SJCRH30 (cell line): Measurements from ENCODE around the gene RABAC1. TPM values are rescaled to one million over a fixed set of nuclear protein-coding genes. Genes with fewer than 3 reads are reported as not detected.

Source experiments
- DNase-seq, 2 experiments: peaks; one replicate each; pipeline ENCODE4 v3.0.0-alpha.2; 2015 to 2020
- H3K27ac ChIP-seq: fragments of 250-450 bp; sonication (Bioruptor Pico); 2 replicates; pipeline ENCODE4 v1.5.1; 2020; ENCODE audit warnings: mild to moderate bottlenecking, moderate library complexity
- H3K27me3 ChIP-seq: fragments of 250-450 bp; sonication (Bioruptor Pico); 2 replicates; pipeline ENCODE4 v1.5.1; 2020; ENCODE audit warnings: mild to moderate bottlenecking, moderate library complexity
- H3K36me3 ChIP-seq: fragments of 250-450 bp; sonication (Bioruptor Pico); 2 replicates; pipeline ENCODE4 v1.5.1; 2020; ENCODE audit warnings: mild to moderate bottlenecking, moderate library complexity
- H3K4me1 ChIP-seq: fragments of 250-450 bp; sonication (Bioruptor Pico); 2 replicates; pipeline ENCODE4 v1.5.1; 2020; ENCODE audit warnings: mild to moderate bottlenecking, moderate library complexity
- H3K4me3 ChIP-seq: fragments of 250-450 bp; sonication (Bioruptor Pico); 2 replicates; pipeline ENCODE4 v1.5.1; 2020; ENCODE audit warnings: mild to moderate bottlenecking, moderate library complexity
- H3K9me3 ChIP-seq: fragments of 250-450 bp; sonication (Bioruptor Pico); replicated peaks from 2 replicates; pipeline ENCODE4 v1.5.1; 2020; ENCODE audit warnings: mild to moderate bottlenecking, moderate library complexity
- total RNA-seq: library from RNA; depleted of rRNA; stranded (reverse); fragments of >200 nt; shearing (Covaris generic); gene quantifications from 2 replicates; pipeline ENCODE4 v1.2.3, GENCODE V29; 2014; rRNA removed

Gene RABAC1
- total RNA-seq, 1 experiment from 2014 or later, result 106 TPM

DNA sequence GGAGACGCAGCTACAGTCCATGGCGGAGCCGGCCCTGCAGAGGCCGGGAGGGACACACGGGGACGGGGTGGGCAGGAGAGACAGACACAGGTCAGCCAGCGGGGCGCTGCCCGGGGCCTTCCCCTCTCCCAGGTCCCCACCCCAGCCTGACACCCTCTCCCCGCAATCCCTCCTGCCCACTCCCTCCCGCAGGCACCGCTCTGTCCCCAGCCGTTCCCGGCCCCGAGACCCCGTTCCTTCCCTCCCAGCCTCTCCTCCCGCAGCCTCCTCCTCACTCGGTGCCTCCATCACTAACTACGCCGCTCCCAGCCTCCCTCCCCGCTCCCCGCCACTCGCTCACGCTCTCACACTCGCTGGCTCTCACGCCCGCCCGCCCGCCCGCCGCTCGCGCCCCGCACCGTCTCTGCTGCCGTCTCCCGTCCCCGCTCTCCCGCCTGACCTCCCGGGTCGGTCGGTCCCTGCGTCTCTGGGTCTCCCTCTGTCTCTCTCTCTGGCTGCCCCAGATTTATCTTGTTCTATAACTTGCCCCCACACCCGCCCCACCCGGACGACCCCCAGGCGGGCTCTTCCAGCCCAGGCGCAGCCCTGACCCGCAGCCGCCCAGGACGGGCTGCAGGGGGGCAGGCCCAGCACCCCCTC, 46.1 kb downstream of the RABAC1 start:
- H3K36me3 ChIP-seq, result no peaks in the 10 kb centered on the region
- no peaks in the 10 kb centered on the region for H3K4me1 ChIP-seq
- H3K27ac ChIP-seq, result no peak overlapping the region
- peaks cover 44% of the 10 kb centered on the region for H3K27me3 ChIP-seq
- H3K9me3 ChIP-seq, result no peaks in the 10 kb centered on the region
- no peak overlapping the region for H3K4me3 ChIP-seq
- DNase-seq, result no peak

DNA sequence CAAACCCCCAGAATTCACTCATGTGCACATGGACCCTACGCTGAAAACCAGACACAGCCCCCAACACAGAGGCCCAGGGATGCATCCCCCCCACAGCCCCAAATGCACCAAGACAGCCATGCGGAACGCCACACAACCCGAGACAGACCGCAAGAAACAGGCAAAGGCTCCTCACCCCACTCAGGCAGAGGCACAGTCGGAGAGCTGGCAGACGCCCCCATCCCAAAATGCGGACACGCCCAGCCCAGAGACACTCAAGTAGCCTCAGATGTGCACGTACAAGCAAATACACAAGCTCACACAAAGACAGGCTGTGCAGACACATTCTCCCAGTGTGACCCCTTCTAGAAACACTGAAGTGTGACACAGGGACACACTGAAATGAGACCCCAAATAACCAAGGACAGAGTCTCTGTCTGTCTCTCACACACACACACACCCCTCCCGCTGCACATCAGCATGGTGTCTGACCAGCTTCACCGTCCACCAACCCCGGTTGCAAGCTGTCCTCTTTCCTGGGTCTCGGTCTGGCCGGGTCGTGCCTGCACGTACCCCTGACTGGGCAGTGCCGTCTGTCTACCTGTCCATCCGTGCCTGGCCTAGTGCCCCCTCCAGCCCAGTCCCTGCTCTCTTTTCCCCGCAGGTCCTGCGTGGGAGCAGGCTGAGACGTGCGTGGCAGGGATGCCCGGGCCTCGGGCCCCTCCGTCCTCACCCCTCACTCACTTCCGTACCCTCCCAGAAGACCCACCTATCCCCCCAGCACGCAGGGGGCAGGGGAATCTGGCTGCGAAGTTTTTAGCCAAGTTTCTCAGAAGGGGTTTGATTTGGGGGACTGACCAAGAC, 47.0 kb downstream of the RABAC1 start:
- no peak overlapping the region for H3K4me3 ChIP-seq
- H3K36me3 ChIP-seq, result peaks cover 4% of the 10 kb centered on the region
- H3K4me1 ChIP-seq, result no peaks in the 10 kb centered on the region
- no peaks in the 10 kb centered on the region for H3K9me3 ChIP-seq
- H3K27me3 ChIP-seq, result peaks cover 39% of the 10 kb centered on the region
- no peak for DNase-seq
- H3K27ac ChIP-seq, result no peak overlapping the region

DNA sequence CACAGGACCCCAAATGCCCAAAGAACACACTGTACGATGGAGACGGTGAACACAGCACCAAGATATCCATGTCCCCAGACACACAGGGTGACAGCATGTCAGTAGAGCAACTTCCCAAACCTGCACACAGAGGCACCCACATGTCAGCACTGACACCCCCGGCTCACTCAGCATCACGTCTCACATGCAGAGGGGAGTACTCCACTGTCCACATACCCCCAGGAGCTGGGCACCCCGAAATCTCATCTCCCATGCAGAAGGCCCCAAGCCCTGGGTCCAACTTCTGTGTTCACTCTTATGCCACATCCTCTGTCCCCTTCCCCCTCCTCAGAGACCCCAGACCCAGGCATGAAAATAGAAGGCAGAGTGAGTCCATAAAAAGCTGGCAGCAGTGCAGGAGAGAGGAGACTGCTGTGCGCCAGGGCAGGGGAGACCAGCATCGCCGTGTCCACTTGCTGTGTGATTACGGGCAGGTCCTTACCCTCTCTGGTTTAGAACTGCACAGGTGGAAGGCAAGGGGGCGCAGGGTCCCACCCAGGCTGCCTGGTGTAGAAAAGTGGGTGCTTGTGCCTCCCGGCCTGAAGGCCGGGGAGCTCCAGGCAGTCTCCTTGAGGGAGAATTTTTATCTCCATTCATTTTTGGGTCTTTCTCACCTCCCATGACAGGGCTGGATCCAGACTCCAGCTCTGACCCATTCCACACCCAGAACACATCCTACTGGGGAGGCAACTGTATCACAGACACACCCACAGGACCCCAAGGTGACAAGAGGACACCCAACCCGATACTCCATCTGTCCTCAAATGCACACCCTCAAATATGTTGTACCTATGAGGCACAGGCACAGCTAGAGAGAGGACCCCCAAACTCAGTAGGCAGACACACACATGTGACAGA, 47.9 kb downstream of the RABAC1 start:
- no peak for DNase-seq
- no peak overlapping the region for H3K27ac ChIP-seq
- H3K36me3 ChIP-seq, result peaks cover 8% of the 10 kb centered on the region
- H3K9me3 ChIP-seq, result no peaks in the 10 kb centered on the region
- no peaks in the 10 kb centered on the region for H3K4me1 ChIP-seq
- no peak overlapping the region for H3K4me3 ChIP-seq
- peaks cover 30% of the 10 kb centered on the region for H3K27me3 ChIP-seq

DNA sequence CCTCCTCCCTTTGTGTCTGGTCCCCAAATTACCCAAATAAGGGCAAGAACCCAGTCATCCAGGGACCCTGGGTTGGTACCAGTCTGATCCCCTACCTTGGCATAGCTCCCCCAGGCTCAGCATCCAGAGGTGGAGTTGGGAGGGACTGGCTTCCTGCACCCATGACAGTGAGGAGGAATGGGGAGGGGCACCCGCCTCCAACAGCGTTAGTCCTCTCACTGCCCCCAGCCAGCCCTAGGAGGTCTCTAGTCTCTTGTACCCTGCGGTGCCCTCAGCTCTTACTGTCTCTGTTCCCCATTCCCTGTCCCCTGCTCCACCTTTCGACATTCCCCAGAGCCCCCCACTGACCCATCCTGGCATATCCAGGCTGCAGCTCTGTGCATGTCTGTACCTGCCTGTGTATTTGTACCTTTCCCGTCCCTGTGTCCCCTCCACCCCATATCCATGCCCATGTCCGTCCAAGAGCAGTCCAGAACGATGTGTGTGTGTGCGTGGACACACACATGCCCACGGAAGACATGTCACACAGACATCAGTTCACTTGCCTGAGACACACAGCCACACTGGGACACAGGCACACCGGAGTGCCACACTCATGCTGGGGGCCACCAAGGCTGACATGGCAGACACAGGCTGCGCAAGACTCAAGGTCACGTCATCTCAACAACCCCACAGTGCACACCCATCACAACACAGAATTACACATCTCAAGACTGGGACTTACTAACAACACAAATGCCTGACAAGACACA, 48.7 kb downstream of the RABAC1 start:
- H3K36me3 ChIP-seq, result peaks cover 11% of the 10 kb centered on the region
- peaks cover 26% of the 10 kb centered on the region for H3K27me3 ChIP-seq
- H3K27ac ChIP-seq, result no peak overlapping the region
- H3K9me3 ChIP-seq, result no peaks in the 10 kb centered on the region
- H3K4me3 ChIP-seq, result no peak overlapping the region
- H3K4me1 ChIP-seq, result no peaks in the 10 kb centered on the region
- DNase-seq, result no peak

DNA sequence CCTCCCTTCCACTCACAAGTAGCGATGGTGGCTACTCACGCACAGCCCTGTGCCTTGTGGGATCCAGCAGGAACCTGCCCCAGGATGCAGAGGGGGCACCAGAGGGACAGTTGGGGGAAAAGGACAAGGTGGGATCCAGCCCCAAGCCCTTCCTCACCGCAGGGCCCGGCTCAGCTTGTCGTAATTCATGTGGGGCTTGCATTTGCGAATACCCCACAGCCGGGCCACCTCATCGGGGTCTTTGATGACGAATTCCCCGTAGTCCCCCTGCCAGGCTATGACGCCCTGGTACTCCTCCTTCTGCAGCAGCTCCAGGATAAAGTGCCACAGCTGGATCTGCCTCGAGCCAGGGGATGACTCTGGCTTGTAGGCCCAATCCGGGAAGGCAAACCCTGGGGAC, 49.4 kb downstream of the RABAC1 start:
- Histone ChIP-seq H3K9me3 (no peaks in the 10 kb centered on the region), H3K36me3 (peaks cover 11% of the 10 kb centered on the region), H3K4me1 (no peaks in the 10 kb centered on the region), H3K4me3 (no peak overlapping the region), H3K27me3 (peaks cover 22% of the 10 kb centered on the region), H3K27ac (no peak overlapping the region)
- DNase-seq, result no peak

DNA sequence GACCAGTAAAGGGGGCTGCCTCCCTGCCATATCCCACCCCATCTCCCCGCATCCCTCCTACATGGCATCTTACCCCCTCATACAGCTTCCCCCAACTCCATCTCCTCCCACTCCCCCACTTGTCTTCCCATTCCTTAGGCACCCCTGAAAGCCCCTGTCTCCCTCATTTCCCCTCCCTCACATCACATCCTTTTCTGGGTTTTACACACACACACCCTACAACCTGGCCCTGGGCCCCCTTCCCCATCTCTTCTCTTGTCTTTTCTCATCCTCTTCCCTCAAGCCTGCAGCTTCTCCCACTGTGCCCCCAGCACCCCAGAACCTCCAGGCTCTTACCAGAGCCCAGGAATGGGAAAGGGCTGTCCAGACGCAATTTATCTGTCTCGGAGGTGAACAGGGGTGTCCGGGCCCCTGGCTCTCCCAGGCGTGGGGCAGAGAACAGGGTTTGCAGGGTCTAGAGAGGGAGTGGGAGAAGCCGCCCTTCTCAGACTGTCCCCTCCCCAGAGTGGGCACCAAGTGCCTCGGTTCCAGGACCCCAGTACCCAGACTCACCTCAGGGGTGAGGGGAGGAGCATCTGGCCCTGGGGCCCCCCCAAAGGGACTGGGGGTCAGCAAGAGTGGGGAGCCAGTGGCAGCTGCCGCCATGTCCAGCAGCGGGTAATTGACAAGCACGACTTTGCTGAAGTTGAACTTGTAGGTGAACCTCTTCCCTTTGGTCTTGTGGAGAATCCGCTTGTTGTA, 50.2 kb downstream of the RABAC1 start:
- Histone ChIP-seq H3K27me3 (peaks cover 18% of the 10 kb centered on the region), H3K4me3 (no peak overlapping the region)

DNA sequence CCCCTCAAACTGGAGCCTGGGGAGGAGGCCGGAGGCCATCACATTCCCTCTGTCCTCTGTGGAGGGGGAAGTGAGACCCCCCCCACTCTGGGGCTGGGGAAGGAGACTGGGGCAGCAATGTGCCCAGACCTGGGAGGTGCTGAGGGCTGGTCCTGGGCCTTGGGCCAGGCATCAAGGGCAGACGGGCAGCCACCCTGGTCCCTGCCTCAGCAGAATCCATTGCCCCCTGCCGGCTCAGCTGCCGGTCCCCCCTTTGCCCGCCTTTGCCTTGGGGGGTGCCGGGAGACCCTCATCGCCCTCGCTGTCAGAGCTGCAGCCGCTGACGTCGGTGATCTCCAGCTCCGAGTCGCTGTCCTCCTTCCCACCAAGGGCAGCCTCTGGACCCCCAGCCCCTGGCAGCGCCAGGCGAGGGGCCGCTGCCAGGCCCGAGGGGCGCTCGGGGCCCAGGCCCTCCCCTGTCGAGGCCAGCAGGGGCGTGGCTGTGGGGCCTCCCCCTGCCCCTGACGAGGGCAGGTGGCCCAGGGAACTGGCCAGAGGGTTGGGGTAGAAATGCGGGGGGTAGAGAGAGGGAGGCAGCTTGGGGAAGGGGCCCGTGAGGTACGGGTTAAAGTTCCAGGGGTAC, 51.0 kb downstream of the RABAC1 start:
- DNase-seq, result no peak
- no peak overlapping the region for H3K4me3 ChIP-seq
- peaks cover 16% of the 10 kb centered on the region for H3K27me3 ChIP-seq
- H3K36me3 ChIP-seq, result peaks cover 23% of the 10 kb centered on the region
- no peaks in the 10 kb centered on the region for H3K4me1 ChIP-seq
- H3K9me3 ChIP-seq, result no peaks in the 10 kb centered on the region
- no peak overlapping the region for H3K27ac ChIP-seq

More for the DNA sequence above, 50.2 kb downstream of the RABAC1 start:
- Histone ChIP-seq H3K36me3 (peaks cover 17% of the 10 kb centered on the region), H3K9me3 (no peaks in the 10 kb centered on the region), H3K27ac (no peak overlapping the region), H3K4me1 (no peaks in the 10 kb centered on the region)
- no peak for DNase-seq

DNA sequence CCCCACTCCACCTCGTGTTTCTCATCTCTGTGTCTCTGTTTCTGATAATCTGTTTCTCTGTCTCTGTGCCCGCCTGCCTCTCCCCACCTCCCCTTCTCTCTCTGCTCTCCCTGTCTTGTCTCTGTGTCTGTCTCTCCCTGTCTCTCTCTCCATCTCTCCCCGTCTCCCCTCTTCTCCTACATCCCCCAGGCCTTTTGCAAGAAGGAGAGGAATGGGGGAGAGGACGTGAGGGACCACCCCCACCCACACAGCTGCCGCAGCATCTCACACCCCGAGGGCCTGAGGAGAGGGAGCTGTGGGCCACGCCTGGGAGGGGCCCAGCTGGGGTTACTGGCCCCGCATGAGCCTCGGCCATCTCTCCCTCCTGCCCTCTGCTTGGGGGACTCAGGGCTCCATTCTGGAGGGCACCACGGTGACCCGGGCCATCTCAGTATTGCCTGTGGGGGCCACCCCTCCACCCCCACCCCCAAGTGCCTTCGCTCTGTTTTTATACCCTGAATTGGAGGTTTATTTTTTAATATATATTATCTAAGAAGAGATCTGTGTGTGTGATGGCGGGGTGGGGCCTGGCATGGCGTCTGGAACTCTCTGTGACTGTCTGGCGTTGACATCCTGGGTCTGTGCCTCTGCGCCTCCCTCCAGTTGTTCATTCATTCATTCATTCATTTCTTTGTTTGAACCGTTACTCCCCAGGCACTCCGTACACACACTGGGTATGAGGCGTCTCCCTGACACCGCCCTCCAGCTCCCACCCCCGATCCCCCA, 52.0 kb downstream of the RABAC1 start:
- no peak for DNase-seq
- Histone ChIP-seq H3K27ac (no peak overlapping the region), H3K36me3 (peaks cover 33% of the 10 kb centered on the region), H3K9me3 (no peaks in the 10 kb centered on the region), H3K27me3 (peaks cover 12% of the 10 kb centered on the region), H3K4me3 (no peak overlapping the region), H3K4me1 (no peaks in the 10 kb centered on the region)

Other genes with a start within 250 kb of the RABAC1 start
- not detected in 2 replicates for gene CEACAM6, start 203.8 kb downstream of the RABAC1 start, total RNA-seq
- not detected in 2 replicates for gene CEACAM3, start 162.7 kb downstream of the RABAC1 start, total RNA-seq
- not detected in 2 replicates for gene LYPD4, start 114.6 kb downstream of the RABAC1 start, total RNA-seq
- not detected in 2 replicates for gene DMRTC2, start 114.3 kb downstream of the RABAC1 start, total RNA-seq
- 2,068 and 2,616 TPM in 2 replicates for gene RPS19, start 99.1 kb downstream of the RABAC1 start, total RNA-seq
- gene CD79A, start 82.0 kb downstream of the RABAC1 start, total RNA-seq, result 0.61 TPM in 1 of 2 replicates, not detected in the other
- 52.4 and 53.8 TPM in 2 replicates for gene ARHGEF1, start 76.1 kb downstream of the RABAC1 start, total RNA-seq
- not detected in 2 replicates for gene ERFL, start 30.9 kb downstream of the RABAC1 start, total RNA-seq
- gene ATP1A3, start 34.9 kb upstream of the RABAC1 start, total RNA-seq, result 11.2 and 12.1 TPM in 2 replicates
- gene GRIK5, start 110.9 kb upstream of the RABAC1 start, total RNA-seq, result 10.3 and 10.5 TPM in 2 replicates
- gene ZNF574, start 116.8 kb upstream of the RABAC1 start, total RNA-seq, result 31.1 and 31.5 TPM in 2 replicates
- 0.10 and 0.16 TPM in 2 replicates for gene POU2F2, start 173.1 kb upstream of the RABAC1 start, total RNA-seq